Stomach (tissue), 19 donors: Measurements from ENCODE around the gene MKRN2OS. TPM values are rescaled to one million over a fixed set of nuclear protein-coding genes. Genes with fewer than 3 reads are reported as not detected.

Experiments used
- DNase-seq, 2 donors: peaks; one replicate each; pipeline versions ENCODE4 v3.0.0 to v3.0.0-alpha.2; 2013 to 2019
- H3K27ac ChIP-seq, 5 donors: fragments of 200-600 bp in 4 of 5; sonication (generic) in 4 of 5; one replicate each; pipeline ENCODE4 v1.5.1; 2013 to 2019; ENCODE audit warnings: mild to moderate bottlenecking in 1 of 5, moderate library complexity in 1 of 5
- H3K27me3 ChIP-seq, 3 donors: fragments of 200-600 bp; sonication (generic); one replicate each; pipeline ENCODE4 v1.5.1; 2017 to 2019; ENCODE audit warnings: mixed run types in 1 of 3
- H3K36me3 ChIP-seq, 4 donors: fragments of 200-600 bp; sonication (generic); 1 replicate in 3 of 4; 2 replicates in 1 of 4; pipeline ENCODE4 v1.5.1; 2016 to 2019
- H3K4me1 ChIP-seq, 4 donors: fragments of 200-600 bp; sonication (generic); one replicate each; pipeline ENCODE4 v1.5.1; 2016 to 2019
- H3K4me3 ChIP-seq, 4 donors: fragments of 200-600 bp; sonication (generic) in 3 of 4; one replicate each; pipeline ENCODE4 v1.5.1; 2016 to 2019; ENCODE audit warnings: mild to moderate bottlenecking in 1 of 4
- H3K9me3 ChIP-seq, 4 donors: fragments of 200-600 bp; sonication (generic); one replicate each; pipeline ENCODE4 v1.5.1; 2016 to 2019
- CTCF ChIP-seq, 7 experiments: fragments of 450-650 bp in 4 of 7; fragments of 200-600 bp in 3 of 7; sonication (generic) in 3 of 7; IDR thresholded peaks; one replicate each; pipeline ENCODE4 v1.5.1; 2016 to 2019; ENCODE audit warnings: antibody characterized with exemption in 7 of 7, control low read depth in 2 of 7, mild to moderate bottlenecking in 1 of 7
- EP300 ChIP-seq: sonication (generic); formaldehyde crosslinking; IDR thresholded peaks from one replicate; pipeline ENCODE4 v1.6.1; 2017; ENCODE audit warnings: antibody characterized with exemption
- POLR2A ChIP-seq, 4 donors: fragments of 450-650 bp; IDR thresholded peaks; one replicate each; pipeline ENCODE4 v1.6.1; 2016; ENCODE audit warnings: antibody characterized with exemption in 4 of 4, control low read depth in 2 of 4, mild to moderate bottlenecking in 1 of 4, moderate library complexity in 1 of 4
- POLR2AphosphoS5 ChIP-seq, 3 donors: sonication (generic); formaldehyde crosslinking; IDR thresholded peaks; one replicate each; pipeline ENCODE4 v1.6.1; 2016; ENCODE audit warnings: antibody characterized with exemption in 3 of 3
- WGBS, 5 donors: extraction: QIAGEN DNeasy Blood & Tissue Kit in 3 of 5; methylation state at CpG; one replicate each; pipeline versions ENCODE4 v1.1.5 to v1.1.7; 2013 to 2018; 5-methylcytosine and 5-hydroxymethylcytosine counted together
- intact Hi-C: fragments of 100-400 bp; cut with DNase I; formaldehyde crosslinking; loops from one replicate; pipeline ENCODE4 v1.15.1; 2023; ENCODE audit warnings: low total_unique reads
- long read RNA-seq, 10 donors: transcript quantifications; one replicate each; lab custom pipeline, GENCODE V29; 2026
- polyA plus RNA-seq, 3 donors: library from polyadenylated mRNA; stranded (reverse); fragments of 200-250 nt; gene quantifications; one replicate each; pipeline ENCODE4 v1.2.3, GENCODE V29; 2013
- total RNA-seq, 5 donors: library from RNA; depleted of rRNA; stranded (reverse); fragments of >200 nt; gene quantifications; one replicate each; pipeline versions ENCODE4 v1.1.0 to v1.2.3, GENCODE V29; 2014 to 2016
- donor health status: healthy with polysubstance abuse.
- donor health status: Bipolar disorder and iron deficiency.
- donor health status: healthy.

Gene MKRN2OS
- total RNA-seq (1 to 10 TPM in 1 of 5 donors, not detected in 4; 3.1 TPM), polyA plus RNA-seq (10 to 100 TPM in 1 of 3 donors, 1 to 10 TPM in 2; 3.8 to 11.0 (median 4.9) TPM)
- long read RNA-seq, donor 1: 0 reads
- long read RNA-seq, donor 2, partial matches to known transcripts: 9 of 9 reads
- long read RNA-seq, donor 2, other reads (novel, unspliced or antisense): 0 of 9 reads
- long read RNA-seq, donor 3, partial matches to known transcripts: 0 of 1 reads
- long read RNA-seq, donor 3, other reads (novel, unspliced or antisense): 0 of 1 reads
- long read RNA-seq, donor 4: 0 reads
- long read RNA-seq, donor 5: 0 reads
- long read RNA-seq, donor 6: 0 reads
- long read RNA-seq, donor 7, partial matches to known transcripts: 0 of 1 reads
- long read RNA-seq, donor 7, other reads (novel, unspliced or antisense): 0 of 1 reads
- long read RNA-seq, donor 8: 0 reads
- long read RNA-seq, donor 9: 0 reads
- long read RNA-seq, donor 10, partial matches to known transcripts: 0 of 2 reads
- long read RNA-seq, donor 10, other reads (novel, unspliced or antisense): 0 of 2 reads

DNA sequence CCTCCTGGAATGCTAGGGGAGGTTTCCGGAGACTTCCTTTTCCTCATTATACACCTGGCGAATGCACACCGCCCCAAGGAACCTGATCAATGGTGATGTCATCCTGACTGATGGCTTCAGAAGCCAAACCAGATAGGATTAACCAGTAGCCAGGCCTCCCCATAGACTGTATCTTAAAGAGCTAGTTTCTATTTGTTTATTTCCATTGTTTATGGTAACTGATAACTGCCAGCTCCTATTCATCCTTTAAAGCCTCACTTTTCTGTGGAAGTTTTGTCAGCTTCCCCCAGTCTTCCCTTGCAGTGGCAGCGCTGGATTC is at the start of gene MKRN2OS:
TSS of gene MKRN2OS (minus strand) at position 27 of the 319 bp plus-strand sequence. CDS start 35 bp downstream, outside the sequence.
- no peak for TF ChIP-seq POLR2A (IDR thresholded peaks at IDR 0.05)
- TF ChIP-seq POLR2AphosphoS5 (IDR thresholded peaks at IDR 0.05): peak in 2 of 3 donors; percentile 58 to 77
- H3K36me3 ChIP-seq: peaks cover 0 to 17% (median 3%) of the 10 kb centered on the region in 4 donors
- peaks cover 0 to 8% (median 0%) of the 10 kb centered on the region in 3 donors for H3K27me3 ChIP-seq
- H3K27ac ChIP-seq: peak within 1 kb of the TSS; percentile 26 to 68 (median 58)
- WGBS, 5 donors: 24 to 42% (median 33%) methylated on average over 4 of the region's 4 CpGs
- no peaks in the 10 kb centered on the region for H3K9me3 ChIP-seq
- peak; percentile 70 to 87 for DNase-seq
- H3K4me1 ChIP-seq: peaks cover 0 to 12% (median 2%) of the 10 kb centered on the region in 4 donors
- intact Hi-C loops: no loop called here
- peak within 1 kb of the TSS; percentile 18 to 37 (median 25) for H3K4me3 ChIP-seq

DNA sequence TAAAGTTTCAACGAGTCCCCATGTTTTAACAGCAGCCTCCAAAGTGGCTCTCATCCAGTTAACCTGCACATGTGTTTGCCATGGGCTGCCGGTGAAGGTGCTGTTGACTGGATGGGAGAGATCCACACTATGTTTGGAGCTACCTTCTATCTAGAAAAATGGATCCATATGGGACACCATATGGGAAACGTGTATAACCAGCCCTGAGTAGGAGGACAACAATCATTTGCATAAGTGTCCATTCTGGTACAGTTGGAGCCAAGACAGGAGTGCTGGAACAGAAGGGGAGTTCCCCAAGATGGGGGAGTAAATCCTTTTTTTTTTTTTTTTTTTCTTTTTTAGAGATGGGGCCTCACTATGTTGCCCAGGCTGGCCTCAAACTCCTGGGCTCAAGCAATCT is 48.2 kb upstream of the MKRN2OS start:
- H3K4me1 ChIP-seq: peaks cover 0 to 4% (median 0%) of the 10 kb centered on the region in 4 donors
- H3K27ac ChIP-seq: no peak overlapping the region
- WGBS, 5 donors: 83 to 95% (median 90%) methylated on average over 3 of the region's 3 CpGs
- DNase-seq: no peak
- intact Hi-C loops: no loop called here
- no peaks in the 10 kb centered on the region for H3K9me3 ChIP-seq
- H3K27me3 ChIP-seq: no peaks in the 10 kb centered on the region
- H3K36me3 ChIP-seq: peaks cover 55 to 100% (median 99%) of the 10 kb centered on the region in 4 donors
- no peak overlapping the region for H3K4me3 ChIP-seq
- TF ChIP-seq EP300: no peak
- TF ChIP-seq POLR2AphosphoS5 (IDR thresholded peaks at IDR 0.05): no peak
- no peak for TF ChIP-seq CTCF (IDR thresholded peaks at IDR 0.05)
- no peak for TF ChIP-seq POLR2A (IDR thresholded peaks at IDR 0.05)

DNA sequence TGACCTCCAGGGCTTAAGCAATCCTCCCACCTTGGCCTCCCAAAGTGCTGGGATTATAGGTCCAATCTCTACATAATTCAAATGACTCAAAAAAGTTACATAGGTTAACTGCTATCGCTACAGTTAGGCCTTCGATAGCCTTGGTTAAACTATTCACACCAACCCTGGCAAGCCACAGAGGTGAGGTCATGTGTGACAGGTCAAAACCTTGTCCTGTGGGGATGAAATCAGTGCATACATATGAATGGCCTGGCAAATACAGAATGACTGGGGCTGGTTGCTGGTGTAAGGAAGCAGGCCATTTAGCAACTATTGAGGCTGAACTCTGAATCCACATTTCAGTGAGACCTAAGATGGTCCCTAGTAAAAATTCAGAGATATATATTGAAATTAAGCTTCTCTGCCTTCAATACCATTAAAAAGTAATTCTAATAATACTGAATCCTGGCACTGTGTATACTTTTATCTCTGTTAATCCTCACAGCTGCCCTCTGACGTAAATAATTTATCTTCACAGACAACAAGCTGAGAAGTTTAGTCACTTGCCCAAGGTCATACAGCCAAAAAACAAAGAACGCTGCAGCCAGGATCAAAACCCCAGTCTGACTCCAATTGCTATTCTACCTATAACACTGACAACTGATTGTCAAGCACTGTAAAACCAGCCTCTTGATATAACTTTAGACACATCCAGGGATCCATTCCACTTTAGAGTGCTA is 46.9 kb upstream of the MKRN2OS start:
- Histone ChIP-seq H3K27me3 (no peaks in the 10 kb centered on the region), H3K4me1 (peaks cover 0 to 4% (median 0%) of the 10 kb centered on the region in 4 donors), H3K9me3 (no peaks in the 10 kb centered on the region), H3K4me3 (no peak overlapping the region), H3K27ac (no peak overlapping the region), H3K36me3 (peaks cover 49 to 100% (median 99%) of the 10 kb centered on the region in 4 donors)
- no peak for TF ChIP-seq POLR2AphosphoS5 (IDR thresholded peaks at IDR 0.05)
- no peak for TF ChIP-seq EP300
- no peak for TF ChIP-seq POLR2A (IDR thresholded peaks at IDR 0.05)
- TF ChIP-seq CTCF (IDR thresholded peaks at IDR 0.05): no peak
- WGBS, 5 donors: 72 to 88% (median 79%) methylated on average over 4 of the region's 4 CpGs
- intact Hi-C loops: no loop called here
- no peak for DNase-seq

- Histone ChIP-seq H3K4me1 (peaks cover 0 to 4% (median 0%) of the 10 kb centered on the region in 4 donors), H3K27me3 (no peaks in the 10 kb centered on the region), H3K36me3 (peaks cover 47 to 100% (median 99%) of the 10 kb centered on the region in 4 donors), H3K27ac (no peak overlapping the region), H3K9me3 (no peaks in the 10 kb centered on the region), H3K4me3 (no peak overlapping the region)
- intact Hi-C loops: no loop called here
- no peak for TF ChIP-seq POLR2AphosphoS5 (IDR thresholded peaks at IDR 0.05)
- no peak for TF ChIP-seq POLR2A (IDR thresholded peaks at IDR 0.05)
- no peak for TF ChIP-seq EP300
- no peak for TF ChIP-seq CTCF (IDR thresholded peaks at IDR 0.05)
- DNase-seq: no peak
- WGBS, 5 donors: 96 to 98% (median 97%) methylated on average over 6 of the region's 6 CpGs
These were observed 46.2 kb upstream of the MKRN2OS start for GRCh38 chr3:12591456-12591855.
